Astrocyte of the hippocampus (primary cell): Measurements from ENCODE around the gene XCL2.
"Not testable (repeated sequence)": the region's sequence is repeated elsewhere in the genome, so short reads cannot be mapped to it uniquely, and the experiment has no call there.

ENCODE experiments used
- DNase-seq: peaks from one replicate; pipeline ENCODE4 v3.0.0; 2011; ENCODE audit warnings: low read depth, low spot score

Gene XCL2

DNA sequence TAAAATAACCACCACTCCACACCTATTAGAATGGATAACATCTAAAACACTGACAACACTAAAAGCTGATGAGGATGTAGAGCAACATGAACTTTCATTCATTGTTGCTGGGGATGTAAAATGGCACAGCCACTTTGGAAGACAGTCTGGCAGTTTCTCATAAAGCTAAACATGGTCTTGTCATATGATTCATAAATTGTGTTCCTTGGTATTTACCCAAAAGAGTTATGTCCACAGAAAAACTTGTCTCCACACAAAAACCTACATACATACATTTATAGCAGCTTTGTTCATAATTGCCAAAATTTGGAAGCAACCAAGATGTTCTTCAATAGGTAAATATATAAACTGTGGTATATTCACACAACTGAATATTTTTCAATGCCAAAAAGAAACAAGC is 16.6 kb upstream of the XCL2 start:
- DNase-seq = no peak

DNA sequence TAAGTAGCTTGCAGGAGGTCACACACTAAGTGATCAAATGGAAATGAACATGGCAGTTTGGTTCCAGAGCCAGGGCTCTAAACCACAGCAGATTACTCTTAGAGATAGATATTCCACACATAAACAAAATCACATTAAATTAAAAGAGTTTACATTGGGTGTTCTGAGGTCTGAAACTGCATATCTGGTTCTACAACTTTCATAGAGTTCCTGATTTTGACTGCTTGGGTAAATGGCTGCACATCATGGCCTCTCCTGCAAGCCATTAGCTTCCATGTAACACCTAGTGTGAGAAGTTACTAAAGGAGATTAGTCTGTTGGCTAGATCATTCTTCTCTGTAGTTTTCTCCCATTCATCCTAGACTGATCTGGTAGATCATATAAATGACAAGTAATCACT is 12.8 kb upstream of the XCL2 start:
- DNase-seq = no peak

DNA sequence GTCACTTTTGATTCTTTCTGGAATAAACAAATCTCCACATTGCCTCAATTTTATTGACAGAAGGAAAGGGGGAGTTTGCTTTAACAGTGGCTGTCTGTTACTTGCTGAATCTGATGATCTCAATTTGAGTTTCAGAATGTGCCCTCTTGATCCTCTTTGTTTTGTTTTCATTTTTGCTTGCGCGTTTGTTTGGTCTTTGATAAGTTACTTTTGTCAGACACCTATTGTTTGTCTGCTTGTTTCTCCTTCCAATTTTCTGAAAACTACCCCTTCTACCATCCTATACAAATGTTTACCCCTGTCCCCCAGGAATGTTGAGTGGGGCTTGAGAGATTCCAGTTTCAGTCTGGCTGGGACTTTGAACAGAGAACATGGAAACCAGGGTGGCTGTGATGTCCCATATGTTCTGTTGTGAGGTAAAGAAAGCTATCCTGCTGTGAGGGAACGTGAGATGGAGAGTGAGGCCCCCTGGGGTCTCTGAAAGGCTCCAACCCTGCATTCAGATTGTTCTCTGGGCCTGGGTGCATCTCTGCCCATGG is 11.8 kb upstream of the XCL2 start:
- DNase-seq = no peak

DNA sequence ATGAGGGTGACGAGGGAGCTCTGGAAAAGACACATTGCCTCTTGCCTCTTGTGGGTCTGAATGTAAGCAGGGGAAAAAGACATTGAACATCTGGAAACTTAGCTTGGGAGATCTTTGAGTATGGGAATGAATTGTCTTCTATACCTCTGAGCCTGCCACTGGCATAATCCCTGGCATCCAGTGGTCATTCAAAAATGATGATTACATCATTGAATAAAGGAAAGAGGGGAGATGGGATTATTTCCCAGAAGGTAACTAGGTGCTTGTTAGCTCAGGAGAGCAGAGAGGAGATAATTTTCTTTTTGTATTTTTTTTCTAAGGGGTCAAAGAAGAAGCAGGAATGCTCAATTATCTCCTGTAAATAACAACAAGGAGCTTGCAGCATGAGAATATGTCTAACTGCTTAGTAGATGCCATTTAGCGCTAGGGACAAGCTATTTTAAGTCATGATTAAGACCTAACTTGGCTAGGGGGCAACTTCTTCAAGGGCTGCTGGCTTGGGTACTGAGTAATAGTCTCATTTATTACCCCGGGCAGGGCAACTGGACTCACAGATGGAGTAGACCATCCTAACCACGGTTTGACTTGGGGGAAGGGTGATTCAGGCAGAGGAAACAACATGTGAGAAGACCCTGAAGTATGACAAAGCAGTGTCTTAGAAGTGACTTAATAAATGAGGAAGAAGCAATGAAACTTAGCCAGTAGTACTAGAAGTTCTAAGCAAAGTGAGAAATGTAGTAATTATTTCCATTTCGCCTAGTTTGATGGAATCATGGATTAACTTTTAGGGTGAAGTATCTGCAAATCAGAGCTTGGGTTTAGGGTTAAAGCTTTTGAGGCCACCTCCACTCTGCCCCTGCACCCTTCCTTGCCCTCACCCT is 11.0 kb upstream of the XCL2 start:
- DNase-seq = no peak

DNA sequence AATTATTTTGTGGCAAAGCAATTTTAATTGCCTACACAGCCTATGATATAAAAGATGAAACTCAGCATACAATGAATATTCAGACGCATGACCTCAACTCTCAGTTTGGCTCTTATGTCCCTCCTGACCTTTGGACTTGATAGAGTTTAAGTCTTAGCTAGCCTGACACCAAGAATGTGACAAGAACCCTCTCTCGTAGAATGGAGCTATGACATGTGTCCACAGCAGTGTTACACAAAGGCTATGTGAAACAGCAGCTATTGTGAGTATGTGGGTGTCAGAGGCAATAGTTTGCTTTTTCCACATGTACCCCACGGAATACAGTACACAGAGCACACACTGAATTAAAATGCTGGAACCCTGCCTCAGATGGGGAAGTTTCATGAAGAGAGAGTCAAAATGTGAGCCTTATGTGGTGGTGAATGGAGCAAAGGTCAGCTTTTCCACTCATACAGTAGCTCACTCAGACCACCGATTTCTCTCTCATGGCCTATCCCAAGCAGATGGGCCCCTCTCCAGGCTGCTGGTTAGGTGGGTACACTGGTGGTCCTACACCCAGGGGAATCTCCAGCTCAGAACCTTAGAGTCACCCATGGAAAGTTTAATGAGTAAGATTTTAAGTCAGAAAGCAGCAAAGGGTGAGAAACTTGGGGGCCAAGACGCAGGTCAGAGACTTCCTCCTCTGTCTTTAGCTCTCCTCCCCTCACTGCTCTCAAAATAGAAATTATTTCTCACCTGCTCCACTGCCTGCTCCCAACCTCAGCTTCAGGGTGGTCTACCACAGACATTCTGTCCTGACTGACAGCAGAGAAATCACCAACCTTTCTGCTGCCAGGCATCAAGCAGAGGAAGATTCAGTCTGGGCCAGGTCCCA is 10.1 kb upstream of the XCL2 start:
- DNase-seq = no peak

DNA sequence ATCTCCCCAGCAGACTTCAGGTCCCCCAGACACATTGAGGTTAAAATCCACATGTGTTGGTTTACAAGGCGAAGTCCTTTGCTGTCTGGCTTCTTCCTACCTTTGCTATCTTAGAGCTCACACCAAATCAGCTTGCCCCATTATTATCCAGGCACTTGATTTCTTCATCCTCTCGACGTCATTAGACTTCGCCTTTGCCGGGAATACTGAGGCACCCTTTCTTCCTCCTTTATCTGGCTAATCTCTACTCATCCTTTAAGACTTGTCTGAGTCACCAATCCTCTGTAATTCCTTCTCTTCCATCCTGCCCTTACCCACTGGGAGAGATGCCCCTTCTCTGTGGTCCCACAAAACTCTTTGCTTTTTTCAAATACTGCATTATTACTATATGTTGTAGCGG is 9.2 kb upstream of the XCL2 start:
- no peak for DNase-seq

DNA sequence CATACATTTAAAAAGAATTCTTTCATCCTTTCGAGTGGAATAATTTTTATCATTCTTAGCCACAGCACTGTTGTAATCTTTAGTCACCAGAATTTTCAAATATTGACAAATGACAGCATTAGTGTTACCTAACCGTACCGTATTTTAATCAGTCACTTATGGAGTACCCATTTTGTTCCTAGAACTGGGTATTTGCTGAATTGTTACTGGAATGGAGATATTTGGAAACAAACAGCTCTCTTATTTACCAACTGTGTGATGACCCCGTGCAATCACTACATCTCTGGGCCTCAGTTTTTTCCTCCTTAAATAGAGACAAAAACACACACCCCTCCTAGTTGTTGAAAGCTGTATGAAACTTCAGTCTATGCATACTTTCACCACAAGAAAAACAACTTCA is 7.9 kb upstream of the XCL2 start:
- DNase-seq = no peak

DNA sequence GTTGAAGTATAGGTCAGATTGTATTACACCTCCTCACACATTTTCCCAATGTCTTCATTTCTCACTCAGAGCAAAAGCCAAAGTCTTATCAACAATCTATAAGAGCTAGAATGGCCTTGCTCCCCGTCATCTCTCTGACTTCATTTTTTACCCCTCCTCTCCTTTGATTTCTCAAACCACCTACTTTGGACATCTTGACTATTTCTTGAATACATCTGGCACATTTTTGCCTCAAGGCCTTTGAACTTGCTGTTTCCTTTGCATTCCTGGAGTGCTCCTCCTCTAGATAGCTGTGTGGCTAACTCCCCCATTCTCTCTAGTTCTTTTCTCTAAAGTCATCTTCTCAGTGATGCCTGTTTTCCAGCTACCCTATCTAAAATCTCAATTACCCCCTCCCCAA is 7.2 kb upstream of the XCL2 start:
- no peak for DNase-seq

DNA sequence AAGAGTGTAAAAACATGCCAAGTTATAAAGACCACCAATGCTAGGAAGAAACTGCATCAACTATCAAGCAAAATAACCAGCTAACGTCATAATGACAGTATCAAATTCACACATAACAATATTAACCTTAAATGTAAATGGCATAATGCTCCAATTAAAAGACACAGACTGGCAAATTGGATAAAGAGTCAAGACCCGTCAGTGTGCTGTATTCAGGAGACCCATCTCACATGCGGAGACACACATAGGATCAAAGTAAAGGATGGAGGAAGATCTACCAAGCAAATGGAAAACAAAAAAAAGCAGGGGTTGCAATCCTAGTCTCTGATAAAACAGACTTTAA is 2.7 kb upstream of the XCL2 start:
- DNase-seq = not testable (repeated sequence)

DNA sequence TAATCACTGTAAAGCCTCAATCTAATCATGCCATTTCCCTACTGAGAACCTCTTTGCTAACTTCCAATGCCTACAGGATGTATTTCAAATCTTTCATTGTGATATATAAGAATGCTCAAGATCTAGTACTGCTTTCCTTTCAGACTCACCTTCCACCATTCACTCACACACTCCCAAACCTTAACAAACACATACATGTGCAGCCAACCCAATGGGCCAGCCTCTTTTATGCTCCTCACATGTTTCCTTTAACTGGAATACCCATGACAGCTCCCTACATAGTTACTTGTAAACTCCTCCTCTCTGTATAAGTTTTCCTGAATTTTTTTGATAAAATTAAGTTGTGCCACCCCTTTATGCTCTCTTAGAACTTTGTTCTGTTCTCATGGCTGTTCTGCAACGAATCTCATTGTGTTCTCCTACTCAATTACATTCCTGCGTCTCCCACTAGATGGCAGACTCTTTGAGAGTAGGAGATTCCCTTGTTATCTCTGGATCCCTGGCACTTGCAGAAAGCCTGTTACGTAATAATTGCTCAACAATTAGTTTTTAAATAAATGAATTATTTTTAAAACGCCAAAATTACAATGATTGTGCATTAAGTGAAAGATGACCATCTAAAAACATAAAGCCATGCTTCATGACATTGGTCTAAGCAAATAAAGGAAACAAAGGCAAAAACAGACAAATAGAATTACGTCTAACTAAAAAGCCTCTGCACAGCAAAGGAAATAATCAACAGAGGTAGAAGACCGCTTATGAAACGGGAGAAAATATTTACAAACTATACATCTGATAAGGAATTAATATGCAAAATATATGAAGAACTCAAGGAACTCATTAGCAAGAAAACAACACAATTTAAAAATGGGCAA is 2.1 kb upstream of the XCL2 start:
- DNase-seq = not testable (repeated sequence)

DNA sequence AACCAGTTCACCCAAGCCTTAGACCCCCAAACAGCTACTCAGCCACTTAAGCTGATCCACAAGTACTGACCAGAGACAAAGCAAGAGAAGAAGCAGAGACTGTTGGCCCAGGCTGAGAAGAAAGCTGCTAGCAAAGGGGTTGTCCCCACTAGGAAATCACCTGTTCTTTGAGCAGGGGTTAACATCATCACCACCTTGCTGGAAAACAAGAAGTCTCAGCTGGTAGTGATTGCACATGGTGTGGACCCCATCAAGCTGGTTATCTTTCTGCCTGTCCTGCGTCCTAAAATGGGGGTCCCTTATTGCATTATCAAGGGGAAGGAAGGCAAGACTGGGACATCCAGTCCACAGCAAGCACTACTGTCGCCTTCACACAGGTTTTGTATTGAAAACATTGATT is 819 bp downstream of the XCL2 start:
- DNase-seq = not testable (repeated sequence)

DNA sequence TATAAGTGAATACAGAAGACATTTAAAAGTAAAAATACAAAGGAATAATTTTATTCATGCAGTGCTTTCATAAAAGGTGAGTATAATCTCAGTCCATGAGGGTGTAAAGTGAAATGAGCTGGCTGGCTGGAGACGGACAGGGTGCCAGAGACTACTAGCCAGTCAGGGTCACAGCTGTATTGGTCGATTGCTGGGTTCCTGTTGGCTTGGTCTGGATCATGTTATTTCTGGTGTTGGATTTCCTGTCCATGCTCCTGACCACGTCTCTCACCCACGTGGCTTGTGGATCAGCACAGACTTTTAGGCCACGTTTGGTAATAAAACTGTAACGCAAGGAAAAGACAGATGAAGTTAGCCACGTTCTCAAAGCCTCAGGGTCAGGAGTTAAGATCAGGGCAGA is 3.0 kb downstream of the XCL2 start:
- not testable (repeated sequence) for DNase-seq

DNA sequence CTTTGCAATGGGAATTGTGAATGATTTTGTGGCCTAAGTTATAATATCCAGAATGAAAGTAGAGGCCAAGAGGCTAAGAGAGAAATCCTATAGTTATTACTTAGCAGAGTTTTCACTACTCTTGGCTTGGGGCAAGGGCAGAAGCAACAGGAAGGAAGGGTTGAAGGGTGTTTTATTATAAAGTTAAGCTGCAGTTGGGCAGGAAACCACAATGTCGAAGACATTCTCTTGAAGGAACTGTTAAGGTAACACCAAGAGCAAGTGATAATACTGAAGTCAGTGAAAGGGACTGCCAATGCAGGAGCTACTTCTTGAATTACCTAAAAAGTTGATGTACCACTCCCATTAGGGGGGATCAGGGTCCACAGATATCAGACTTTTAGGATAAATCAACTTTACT is 8.3 kb downstream of the XCL2 start:
- DNase-seq = no peak

DNA sequence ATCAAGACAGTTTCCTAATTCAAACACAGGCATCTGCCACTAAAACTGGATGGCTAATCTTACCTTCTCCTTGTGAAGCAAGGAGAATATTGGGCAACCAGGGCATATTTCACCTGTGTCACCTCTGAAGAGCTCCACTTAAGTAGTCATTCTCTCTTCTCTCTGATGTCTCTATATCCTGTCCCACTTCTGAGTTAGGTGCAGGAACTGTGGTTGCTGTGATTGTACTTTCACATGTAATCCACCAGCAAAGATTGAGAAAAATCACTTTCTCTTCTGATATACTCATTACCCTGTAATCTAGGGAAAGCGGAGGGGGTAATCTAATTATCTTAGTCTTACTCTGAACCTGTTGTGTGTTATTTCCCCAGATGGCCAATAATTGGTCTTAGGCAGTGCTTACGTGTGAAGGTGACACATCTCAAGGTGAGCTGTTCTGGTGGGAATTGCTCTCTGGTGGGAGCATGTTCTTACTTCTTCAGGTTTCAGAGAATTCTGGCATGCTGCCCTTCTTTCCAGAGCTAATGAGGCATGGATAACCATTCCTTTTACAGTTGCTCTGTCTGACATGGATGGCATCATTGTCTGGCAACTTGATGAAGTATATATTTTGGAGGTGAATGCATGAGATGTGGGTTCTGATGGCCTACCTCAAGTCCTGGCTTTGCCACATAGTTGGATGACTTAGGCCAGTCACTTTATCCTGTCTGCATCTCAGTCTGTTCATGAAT is 12.0 kb downstream of the XCL2 start:
- peak; percentile 5 for DNase-seq

DNA sequence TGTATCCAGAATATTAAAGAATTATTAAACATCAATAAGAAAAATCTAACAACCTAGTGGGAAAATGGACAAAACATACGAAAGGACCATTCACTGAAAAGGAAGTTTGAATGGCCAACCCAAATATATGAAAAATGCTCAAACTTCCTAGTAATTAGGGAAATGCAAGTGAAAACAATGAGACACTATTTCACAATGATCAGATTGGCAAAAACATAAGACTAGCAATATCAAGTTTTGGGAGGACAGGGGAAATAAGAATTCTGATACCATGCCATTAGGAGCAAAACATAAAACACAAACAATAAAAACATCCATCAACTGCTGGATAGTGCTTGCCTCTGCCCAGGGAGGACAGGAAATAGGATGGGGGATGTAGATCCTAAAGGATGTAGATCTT is 14.3 kb downstream of the XCL2 start:
- no peak for DNase-seq

DNA sequence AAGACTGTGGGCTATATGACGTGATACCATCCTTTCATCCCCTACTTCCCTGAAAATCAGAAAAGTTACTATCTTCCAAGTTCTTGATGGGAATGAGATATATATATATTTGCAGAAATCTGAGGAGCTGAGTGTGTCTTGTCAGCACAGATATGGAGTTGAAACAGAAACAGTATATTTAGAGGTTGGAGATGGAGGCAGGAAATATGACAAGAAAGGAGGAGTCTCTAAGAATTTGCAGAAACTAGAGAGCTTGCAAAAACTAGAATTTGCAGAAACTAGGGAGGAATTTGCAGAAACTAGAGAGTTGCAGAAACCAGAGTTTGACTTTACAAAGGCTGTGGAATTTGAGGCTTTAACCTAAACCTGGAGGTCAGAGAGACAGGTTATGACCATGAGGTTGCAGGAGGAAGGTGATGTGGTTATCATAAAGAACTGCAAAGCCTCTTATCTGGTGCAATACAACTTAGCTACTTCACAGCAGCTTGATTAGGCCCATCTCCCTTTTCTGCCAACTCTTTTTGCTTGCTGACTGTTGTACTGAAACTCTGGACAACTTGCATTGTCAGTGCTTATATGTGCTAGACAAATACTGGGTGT is 22.3 kb downstream of the XCL2 start:
- DNase-seq = no peak

DNA sequence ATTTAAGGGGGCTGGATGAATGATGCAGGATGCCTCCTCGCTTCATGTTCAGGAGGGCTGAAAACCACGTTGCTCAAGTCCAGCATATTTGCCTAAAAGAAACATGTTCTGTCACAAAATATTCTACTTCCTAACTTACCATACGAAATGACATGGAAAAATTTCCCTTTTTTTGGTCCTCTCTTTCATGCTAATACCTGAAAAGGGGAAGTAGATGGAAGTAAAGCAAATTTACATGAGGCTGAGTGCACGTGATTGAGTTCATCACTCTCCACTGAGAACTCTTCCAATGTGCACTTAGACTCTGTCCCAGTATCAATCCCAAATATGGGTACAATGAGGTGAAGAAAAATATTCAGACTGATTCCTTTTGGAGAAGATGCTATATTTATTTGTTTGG is 23.0 kb downstream of the XCL2 start:
- no peak for DNase-seq

DNA sequence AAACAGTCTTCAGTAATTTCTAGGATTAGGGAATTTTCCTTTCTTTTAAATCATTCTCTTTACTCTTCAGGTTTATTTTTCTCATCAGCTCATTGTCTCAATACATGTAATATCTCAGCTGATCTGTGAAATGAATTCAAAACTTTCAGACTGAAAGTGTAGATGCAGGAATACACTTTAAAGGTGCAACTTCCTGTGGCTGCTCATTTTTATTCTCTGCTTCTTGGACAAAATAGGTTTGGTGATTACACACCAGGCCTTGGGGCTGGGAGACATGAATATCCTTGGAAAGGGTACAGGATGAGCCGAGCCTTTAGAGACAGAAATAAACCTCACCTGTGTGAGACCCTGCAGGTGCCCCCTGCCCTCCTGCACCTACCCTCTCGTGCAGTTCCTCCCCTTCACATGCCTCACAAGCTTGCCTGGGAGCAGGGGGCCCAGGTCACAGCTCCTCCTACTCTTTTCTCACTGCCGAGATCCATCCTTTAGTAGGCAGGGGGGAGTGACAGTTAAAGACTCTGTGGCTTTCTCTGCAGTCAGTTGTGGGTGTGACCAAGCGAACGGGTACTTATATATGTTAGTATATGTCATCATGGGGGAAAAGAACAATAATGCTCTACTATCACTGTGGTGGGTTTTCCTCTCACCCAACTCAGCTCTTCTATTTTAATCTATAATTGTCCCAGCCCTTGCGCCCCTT is 23.6 kb downstream of the XCL2 start:
- no peak for DNase-seq

DNA sequence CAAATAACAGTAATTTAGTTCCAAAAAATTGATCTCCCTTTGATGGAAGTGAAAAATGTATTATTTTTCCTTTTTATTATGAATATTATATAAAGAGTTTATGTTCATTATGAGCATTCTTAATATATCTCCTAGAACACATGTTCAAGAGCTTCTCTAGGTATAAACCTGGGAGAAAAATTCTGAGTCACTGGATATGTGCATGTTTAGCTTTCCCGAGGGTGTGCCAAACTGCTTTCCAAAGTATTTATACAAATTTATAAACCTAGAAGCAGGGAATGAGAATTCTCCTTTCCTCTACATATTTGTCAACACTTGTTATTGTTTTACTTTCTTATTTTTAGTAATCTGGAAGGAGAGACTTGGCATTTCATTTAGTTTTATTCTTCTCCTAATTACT is 25.0 kb downstream of the XCL2 start:
- no peak for DNase-seq

DNA sequence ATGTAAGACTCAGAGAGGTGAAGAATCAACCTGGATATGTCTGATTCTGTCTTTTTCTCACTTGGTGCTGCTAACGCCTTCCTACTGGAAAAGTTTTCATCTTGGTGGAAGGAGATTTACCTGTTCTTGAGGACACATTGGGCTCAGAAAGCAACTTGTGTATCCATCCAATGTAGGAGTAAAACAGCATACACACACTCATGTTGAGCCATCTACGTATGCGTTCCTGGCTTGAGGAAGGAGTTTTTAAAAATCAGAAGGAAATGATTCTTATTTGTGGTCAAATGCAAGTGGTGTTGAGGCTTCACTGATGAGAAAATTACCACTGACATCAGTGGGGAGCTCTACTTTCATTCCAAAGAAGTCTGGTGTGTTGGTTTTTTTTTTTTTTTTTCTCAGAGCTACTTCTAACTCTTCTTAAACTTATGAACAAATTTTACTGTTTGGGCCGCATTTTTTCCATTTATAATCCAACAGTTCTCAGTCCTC is 25.6 kb downstream of the XCL2 start:
- no peak for DNase-seq
